ENCODE data around the gene ASL. TPM values are rescaled to one million over a fixed set of nuclear protein-coding genes. Genes with fewer than 3 reads are reported as not detected.

ASL gene
- polyA plus RNA-seq, 1 experiment, result 20.2 TPM

DNA sequence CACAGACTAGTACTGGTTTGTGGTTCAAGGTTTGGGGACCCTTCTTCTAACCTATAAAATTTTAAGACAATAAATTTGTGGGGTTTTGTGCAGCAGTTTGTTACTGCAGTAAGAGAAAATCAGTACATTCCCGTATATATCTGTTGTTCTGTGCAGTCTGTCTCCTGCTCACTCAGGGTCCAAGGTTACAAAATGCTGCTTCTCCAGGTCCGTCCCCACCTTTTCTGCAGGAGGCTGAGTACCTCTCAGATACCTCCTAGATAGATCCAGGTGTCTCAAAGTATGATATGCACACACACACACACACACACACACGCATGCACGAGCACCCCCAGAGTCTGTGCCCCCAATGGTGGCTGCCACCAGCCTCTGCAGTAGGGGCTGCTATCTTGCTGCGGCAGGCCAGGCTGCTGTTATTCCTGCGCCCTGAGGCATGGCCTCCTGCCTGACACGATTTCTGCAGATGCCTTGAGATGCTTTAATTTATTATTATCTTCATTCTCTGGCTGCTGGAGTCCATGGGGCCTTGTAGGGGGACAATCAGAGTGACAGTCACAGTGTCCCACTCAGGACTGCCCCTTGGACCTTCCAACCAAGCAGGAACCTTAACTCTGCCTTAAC lies 25.2 kb upstream of the ASL start:
- POLR2A ChIA-PET, result no interaction called here
- DNase-seq (ENCODE audit: low read depth, low spot score), result no peak
- peak overlapping the region; percentile 69 for H3K27ac ChIP-seq (ENCODE audit: low read depth, low read length)
- no peaks in the 10 kb centered on the region for H3K27me3 ChIP-seq (ENCODE audit: control insufficient read depth, insufficient read depth, low read length)
- no peaks in the 10 kb centered on the region for H3K9me3 ChIP-seq (ENCODE audit: control insufficient read depth, insufficient read depth, low read length)
- CTCF ChIA-PET, result interaction anchor here (1.9 kb wide), 1 partner anchor 20 kb away, joined by 14 read pairs; no protein-coding TSS in a partner anchor
- TF ChIP-seq, protein P1, sequence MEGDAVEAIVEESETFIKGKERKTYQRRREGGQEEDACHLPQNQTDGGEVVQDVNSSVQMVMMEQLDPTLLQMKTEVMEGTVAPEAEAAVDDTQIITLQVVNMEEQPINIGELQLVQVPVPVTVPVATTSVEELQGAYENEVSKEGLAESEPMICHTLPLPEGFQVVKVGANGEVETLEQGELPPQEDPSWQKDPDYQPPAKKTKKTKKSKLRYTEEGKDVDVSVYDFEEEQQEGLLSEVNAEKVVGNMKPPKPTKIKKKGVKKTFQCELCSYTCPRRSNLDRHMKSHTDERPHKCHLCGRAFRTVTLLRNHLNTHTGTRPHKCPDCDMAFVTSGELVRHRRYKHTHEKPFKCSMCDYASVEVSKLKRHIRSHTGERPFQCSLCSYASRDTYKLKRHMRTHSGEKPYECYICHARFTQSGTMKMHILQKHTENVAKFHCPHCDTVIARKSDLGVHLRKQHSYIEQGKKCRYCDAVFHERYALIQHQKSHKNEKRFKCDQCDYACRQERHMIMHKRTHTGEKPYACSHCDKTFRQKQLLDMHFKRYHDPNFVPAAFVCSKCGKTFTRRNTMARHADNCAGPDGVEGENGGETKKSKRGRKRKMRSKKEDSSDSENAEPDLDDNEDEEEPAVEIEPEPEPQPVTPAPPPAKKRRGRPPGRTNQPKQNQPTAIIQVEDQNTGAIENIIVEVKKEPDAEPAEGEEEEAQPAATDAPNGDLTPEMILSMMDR (IDR thresholded peaks at IDR 0.05; ENCODE audit: low read depth, low read length), result no peak
- H3K4me3 ChIP-seq (ENCODE audit: low read depth, low read length), result no peak overlapping the region

DNA sequence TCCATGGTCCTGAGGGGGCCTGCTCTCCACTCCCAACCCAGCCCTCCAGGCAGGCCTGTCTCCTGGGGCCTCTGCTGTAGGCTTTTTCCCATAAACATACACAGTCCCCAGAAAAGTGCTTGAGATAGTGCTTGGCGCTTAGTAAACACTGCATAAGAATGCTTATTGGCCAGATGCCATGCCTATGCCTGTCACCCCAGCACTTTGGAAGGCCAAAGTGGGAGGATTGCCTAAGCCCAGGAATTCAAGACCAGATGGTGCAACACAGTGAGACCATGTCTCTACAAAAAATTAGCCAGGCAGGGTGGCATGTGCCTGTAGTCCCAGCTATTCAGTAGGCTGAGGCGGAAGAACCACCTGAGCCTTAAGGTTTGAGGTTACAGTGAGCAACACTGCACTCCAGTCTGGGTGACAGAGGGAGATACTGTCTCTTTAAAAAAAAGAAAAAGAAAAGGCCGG lies 24.6 kb upstream of the ASL start:
- Histone ChIP-seq H3K4me3 (ENCODE audit: low read depth, low read length) (no peak overlapping the region), H3K9me3 (ENCODE audit: control insufficient read depth, insufficient read depth, low read length) (no peaks in the 10 kb centered on the region), H3K27ac (ENCODE audit: low read depth, low read length) (peak overlapping the region; percentile 69), H3K27me3 (ENCODE audit: control insufficient read depth, insufficient read depth, low read length) (no peaks in the 10 kb centered on the region)
- CTCF ChIA-PET, result no interaction called here
- DNase-seq (ENCODE audit: low read depth, low spot score), result peak; percentile 84
- POLR2A ChIA-PET, result interaction anchor here (1.0 kb wide), 1 partner anchor 24 kb away, joined by 8 read pairs; no protein-coding TSS in a partner anchor
- TF ChIP-seq, protein P1 (IDR thresholded peaks at IDR 0.05; ENCODE audit: low read depth, low read length), result no peak

DNA sequence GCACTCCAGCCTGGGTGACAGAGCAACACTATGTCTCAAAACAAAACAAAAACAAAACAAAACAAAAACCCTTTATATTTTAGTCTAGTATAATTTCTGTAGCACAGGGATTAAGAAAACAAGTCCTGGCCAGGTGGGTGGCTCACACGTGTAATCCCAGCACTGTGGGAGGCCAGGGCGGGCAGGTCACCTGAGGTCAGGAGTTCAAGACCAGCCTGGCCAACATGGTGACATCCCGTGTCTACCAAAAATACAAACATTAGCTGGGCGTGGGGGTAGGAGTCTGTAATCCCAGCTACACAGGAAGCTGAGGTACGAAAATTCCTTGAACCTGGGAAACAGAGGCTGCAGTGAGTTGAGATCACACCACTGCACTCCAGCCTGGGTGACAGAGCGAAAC lies 23.2 kb upstream of the ASL start:
- DNase-seq (ENCODE audit: low read depth, low spot score), result no peak
- H3K27me3 ChIP-seq (ENCODE audit: control insufficient read depth, insufficient read depth, low read length), result no peaks in the 10 kb centered on the region
- POLR2A ChIA-PET, result interaction anchor here (0.7 kb wide), 1 partner anchor 17 kb away, joined by 6 read pairs; no protein-coding TSS in a partner anchor
- CTCF ChIA-PET, result interaction anchor here (1.2 kb wide), 1 partner anchor 152 kb away, joined by 3 read pairs; no protein-coding TSS in a partner anchor
- H3K27ac ChIP-seq (ENCODE audit: low read depth, low read length), result no peak overlapping the region
- no peaks in the 10 kb centered on the region for H3K9me3 ChIP-seq (ENCODE audit: control insufficient read depth, insufficient read depth, low read length)
- H3K4me3 ChIP-seq (ENCODE audit: low read depth, low read length), result no peak overlapping the region
- TF ChIP-seq, protein P1 (IDR thresholded peaks at IDR 0.05; ENCODE audit: low read depth, low read length), result no peak

DNA sequence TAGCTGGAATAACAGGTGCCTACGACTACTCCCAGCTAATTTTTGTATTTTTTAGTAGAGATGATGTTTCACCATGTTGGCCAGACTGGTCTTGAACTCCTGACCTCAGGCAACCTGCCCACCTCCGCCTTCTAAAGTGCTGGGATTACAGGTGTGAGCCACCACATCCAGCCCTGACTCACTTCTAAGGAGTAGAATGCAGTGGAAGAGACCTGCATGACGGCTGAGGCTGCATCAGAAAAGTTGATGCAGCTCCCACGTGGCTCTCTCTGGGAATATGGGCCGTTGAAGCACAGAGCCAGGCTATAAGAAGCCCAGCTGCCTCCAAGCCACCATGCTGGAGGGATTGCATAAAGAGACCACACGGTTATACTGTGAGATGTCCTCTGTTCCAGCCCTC lies 21.6 kb upstream of the ASL start:
- no peak for DNase-seq (ENCODE audit: low read depth, low spot score)
- Histone ChIP-seq H3K9me3 (ENCODE audit: control insufficient read depth, insufficient read depth, low read length) (no peaks in the 10 kb centered on the region), H3K27me3 (ENCODE audit: control insufficient read depth, insufficient read depth, low read length) (no peaks in the 10 kb centered on the region), H3K4me3 (ENCODE audit: low read depth, low read length) (no peak overlapping the region), H3K27ac (ENCODE audit: low read depth, low read length) (no peak overlapping the region)
- TF ChIP-seq, protein P1 (IDR thresholded peaks at IDR 0.05; ENCODE audit: low read depth, low read length), result no peak
- ChIA-PET POLR2A (interaction anchor here (0.6 kb wide), 1 partner anchor 21 kb away, joined by 3 read pairs; the partner anchor contains the start of gene ASL), CTCF (no interaction called here)

DNA sequence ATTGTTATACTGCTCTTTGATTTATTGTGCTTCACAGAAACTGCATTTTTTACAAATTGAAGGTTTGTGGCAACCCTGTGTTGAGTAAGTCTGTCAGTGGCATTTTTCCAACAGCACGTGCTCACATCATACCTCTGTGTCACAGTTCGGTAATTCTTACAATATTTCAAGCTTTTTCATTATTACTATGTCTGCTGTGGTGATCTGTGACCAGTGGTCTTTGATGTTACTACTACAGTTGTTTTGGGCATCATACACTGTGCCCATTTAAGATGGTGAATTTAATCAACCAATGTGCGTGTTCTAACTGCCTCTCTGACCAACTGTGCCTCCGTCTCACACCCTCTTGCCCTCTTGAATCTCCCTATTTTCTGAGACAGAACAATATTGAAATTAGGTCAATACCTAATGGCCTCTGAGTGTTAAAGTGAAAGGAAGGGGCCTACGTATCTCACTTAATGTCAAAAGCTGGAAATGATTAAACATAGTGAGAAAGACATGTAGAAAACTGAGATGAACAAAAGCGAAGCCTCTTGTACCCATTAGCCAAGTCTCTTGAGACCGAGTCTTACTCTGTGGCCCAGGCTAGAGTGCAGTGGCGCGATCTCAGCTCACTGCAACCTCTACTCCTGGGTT lies 20.2 kb upstream of the ASL start:
- Histone ChIP-seq H3K27ac (ENCODE audit: low read depth, low read length) (no peak overlapping the region), H3K27me3 (ENCODE audit: control insufficient read depth, insufficient read depth, low read length) (no peaks in the 10 kb centered on the region), H3K4me3 (ENCODE audit: low read depth, low read length) (no peak overlapping the region), H3K9me3 (ENCODE audit: control insufficient read depth, insufficient read depth, low read length) (no peaks in the 10 kb centered on the region)
- ChIA-PET POLR2A (interaction anchor here (1.1 kb wide), 1 partner anchor 20 kb away, joined by 4 read pairs; the partner anchor contains the start of gene ASL), CTCF (interaction anchor here (1.1 kb wide), 1 partner anchor 25 kb away, joined by 5 read pairs; no protein-coding TSS in a partner anchor)
- TF ChIP-seq, protein P1 (IDR thresholded peaks at IDR 0.05; ENCODE audit: low read depth, low read length), result no peak
- no peak for DNase-seq (ENCODE audit: low read depth, low spot score)

Measured in AG04450 (cell line).